SKM-1 treated with dmso at 0.1 percent for 144 hours (cell line): ENCODE results near the gene TRIM38.
"Not testable (repeated sequence)": the region's sequence is repeated elsewhere in the genome, so short reads cannot be mapped to it uniquely, and the experiment has no call there.

Experiments
- DNase-seq: peaks from one replicate; lab custom pipeline; 2025; ENCODE audit not compliant: unreplicated experiment; lab: John Stamatoyannopoulos, UW

Gene TRIM38

DNA sequence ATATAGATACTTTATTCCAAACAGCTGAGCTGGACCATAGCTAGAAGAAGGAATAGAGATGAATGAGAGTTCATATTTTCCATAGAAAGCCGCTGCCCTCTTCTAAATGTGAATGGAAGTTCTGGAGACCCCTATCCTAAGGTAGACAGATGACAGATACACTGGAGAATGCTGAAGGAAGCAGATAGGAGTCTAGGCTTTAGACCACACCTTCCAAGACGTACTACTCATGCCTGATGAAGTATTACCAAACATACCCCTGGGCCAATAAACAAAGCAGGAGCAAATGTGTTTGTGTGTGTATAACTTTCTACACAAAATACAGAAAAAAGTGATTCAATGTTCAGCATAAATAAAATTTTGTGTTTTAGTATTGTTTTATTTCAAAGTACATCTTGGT is 23.0 kb upstream of the TRIM38 start:
- no peak for DNase-seq

DNA sequence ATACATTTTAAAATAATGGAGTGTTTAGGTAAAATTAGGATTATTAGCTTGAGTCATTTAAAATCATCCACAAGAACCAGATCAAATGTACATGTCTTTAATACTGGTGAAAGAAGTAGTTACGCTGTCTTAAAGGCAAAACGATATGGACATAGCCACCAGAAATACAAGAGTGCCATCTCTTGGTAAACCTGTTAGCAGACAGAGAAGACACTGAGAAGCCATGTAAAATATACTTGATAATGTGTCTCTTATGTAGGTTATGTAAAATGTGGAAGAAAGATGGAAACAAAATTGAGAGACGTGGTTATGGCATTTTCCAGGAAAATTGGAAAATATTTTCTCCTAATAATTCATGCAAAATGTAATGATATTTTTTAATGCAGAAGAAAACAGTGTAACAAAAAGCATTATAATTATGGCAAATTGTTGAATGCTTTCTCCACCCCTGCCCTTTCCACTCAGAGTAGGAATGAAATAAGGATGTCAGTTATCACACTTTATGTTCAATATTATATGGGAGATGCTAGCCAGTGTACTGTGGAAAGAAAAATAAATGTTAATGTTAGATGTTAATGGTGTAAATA is 19.9 kb upstream of the TRIM38 start:
- no peak for DNase-seq

DNA sequence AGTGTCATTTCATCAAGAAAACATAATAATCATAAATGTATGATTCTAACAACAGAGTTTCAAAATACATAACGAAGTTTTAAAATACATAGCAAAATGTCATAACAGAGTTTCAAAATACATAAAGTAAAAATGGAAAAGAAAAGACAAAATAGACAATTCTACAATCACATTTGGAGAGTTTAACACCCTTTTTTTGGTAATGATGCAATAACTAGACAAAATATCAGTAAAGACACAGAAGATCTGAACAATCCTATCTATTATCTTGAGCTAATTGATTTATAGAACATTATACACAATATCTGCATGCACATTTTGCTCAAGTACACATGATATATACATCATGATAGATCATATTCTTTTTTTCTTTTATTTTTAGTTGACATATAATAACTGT is 18.7 kb upstream of the TRIM38 start:
- DNase-seq = no peak

DNA sequence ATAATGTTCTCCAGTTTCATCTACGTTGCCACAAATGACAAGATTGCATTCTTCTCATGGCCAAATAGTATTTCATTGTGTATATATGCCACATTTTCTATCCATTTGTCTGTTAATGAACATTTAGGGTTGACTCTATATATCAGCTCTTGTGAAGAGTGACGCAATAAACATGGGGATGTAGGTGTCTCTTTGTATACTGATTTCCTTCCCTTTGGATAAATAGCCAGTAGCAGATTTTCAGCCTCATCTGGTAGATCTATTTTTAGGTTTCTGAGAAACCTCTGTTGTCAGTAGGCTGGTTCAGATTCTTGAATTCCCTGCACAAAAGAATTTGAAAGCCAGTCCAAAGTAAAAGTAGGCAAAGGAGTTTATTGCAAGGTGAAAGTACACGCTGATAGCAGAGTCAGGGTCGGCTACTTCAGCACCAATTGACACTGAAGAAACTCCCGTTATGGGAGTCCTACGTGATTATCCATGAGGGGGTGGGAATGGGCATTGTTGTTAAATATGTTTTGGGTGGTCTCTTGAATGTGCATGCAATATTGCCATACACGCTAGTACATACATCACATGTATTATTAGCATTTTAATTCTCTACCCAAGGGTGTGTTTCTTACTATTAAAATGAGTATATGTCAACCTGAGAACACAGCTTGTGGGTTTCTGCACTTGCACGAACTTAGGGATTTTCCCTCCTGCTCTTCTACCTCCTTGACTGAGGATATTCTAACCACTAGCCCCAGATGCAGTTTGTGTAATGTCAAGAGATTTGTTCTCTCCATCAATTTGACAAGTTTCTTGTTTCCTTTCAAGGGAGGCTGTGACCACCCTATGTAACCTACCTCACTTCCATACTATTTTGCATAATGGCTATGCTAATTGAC is 17.7 kb upstream of the TRIM38 start:
- DNase-seq = no peak

DNA sequence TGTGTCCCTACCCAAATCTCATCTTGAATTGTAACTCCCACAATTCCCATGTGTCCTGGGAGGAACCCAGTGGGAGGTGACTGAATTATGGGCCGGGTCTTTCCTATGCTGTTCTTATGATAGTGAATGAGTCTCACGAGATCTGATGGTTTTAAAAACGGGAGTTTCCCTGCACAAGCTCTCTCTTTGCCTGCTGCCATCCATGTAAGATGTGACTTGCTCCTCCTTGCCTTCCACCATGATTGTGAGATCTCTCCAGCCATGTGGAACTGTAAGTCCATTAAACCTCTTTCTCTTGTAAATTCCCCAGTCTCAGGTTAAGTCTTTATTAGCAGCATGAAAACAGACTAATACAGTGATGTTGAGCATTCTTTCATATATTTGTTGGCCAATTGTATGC is 16.9 kb upstream of the TRIM38 start:
- not testable (repeated sequence) for DNase-seq

DNA sequence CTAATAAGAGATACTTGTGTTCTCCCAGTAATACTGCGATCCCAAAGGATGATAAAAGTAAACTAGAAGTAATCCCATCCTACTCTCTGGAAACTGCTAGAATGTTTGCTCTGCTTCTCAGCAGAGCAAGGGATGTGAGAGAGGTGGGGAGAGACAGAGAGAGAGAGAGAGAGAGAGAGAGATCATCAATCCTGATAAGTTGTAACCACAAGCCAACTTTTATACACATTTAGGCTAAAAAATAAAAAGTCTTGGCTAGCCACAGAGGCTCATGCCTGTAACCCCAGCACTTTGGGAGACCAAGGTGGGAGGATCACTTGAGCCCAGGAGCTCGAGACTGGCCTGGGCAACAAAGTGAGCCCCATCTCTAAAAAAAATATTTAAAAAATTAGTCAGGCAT is 16.0 kb upstream of the TRIM38 start:
- DNase-seq = no peak

DNA sequence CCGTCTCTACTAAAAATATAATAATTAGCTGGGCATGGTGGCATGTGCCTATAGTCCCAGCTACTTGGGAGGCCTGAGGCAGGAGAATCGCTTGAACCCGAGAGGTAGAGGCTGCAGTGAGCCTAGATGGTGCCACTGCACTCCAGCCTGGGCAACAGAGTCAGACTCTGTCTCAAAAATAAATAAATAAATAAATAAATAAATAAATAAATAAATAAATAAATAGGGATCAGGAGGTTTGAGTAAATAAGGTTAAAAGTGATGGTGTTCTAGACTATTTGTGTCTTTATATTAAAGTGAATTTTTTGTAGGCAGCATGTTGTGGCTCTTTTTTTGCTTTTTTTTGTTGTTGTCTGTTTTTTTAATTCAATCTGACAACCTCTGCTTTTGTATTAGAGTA is 15.1 kb upstream of the TRIM38 start:
- DNase-seq = not testable (repeated sequence)

DNA sequence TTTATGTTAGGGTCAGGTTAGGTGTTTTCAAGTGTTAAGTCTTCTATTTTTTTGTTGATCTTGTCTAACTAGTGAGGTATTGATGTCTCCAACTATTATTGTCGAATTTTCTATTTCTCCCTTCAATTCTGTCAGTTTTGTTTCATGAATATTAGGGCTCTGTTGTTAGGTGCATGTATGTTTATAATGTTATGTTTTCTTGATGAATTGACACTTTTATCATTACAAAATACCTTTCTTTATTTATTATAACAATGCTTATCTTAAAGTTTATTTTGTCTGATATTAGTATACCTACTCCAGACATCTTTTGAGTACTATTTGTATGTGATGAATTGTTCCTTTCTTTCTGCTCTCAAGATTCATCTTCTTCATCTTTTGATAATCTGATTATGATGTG is 12.9 kb upstream of the TRIM38 start:
- DNase-seq = no peak

DNA sequence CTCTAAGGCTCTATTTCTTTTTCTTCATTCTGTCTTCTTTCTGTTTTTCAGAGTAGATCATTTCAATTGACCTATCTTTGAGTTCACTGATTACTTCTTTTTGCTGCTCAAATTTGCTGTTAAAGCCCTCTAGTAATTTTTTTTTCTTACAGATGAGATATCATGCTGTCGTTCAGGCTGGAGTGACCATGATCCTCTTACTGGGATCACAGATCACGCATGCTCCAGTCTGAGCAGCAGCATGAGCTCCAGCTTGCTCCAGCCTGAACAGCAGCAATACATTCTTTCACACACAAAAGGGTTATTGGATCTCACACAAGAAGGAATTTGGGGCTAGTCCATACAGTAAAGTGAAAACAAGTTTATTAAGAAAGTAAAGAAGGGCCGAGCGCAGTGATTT is 12.3 kb upstream of the TRIM38 start:
- no peak for DNase-seq

DNA sequence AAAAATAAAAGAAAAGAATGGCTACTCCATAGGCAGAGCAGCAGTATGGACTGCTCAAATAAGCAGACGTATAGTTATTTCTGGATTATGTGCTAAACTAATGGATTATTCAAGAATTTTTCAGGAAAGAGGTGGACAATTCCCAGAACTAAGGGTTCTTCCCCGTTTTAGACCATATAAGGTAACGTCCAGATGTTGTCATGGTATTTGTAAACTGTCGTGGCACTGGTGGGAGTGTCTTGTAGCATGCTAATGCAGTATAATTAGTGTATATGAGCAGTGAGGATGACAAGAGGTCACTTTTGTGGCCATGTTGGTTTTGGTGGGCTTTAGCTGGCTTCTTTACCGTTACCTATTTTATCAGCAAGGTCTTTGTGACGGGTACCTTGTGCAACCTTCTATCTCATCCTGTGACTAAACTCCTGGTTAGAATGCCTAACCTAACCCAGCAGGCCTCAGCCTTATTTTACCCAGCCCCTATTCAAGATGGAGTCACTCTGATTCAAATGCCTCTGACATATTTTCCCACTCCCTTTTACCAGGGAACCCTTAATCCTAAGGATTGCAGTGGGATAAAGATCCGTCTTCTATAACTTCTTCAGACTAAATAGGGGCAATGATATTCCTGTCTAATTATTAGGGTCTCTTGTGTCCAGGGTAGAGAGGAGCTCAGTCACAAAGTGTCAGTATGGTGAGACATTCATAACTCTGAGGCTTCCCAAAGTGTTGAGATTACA is 11.1 kb upstream of the TRIM38 start:
- no peak for DNase-seq

DNA sequence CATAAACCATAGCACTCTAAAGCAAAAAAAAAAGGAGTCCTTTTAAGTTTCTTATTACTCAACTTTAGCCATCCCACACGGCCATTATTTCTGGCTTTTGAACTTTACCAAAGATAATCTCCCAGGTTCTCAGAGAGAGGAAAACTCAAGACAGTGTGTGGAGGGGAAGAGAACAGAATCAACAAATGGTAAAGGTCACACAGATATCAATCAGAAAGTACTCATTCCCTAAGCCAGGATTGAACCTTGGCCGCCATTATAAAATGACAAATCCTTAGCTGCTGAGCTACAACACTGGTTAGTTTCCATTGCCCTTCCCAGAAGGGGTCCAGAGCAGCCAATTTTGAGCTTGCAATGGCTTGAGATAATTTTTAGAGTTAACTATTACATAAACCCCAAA is 10.1 kb upstream of the TRIM38 start:
- DNase-seq = no peak

DNA sequence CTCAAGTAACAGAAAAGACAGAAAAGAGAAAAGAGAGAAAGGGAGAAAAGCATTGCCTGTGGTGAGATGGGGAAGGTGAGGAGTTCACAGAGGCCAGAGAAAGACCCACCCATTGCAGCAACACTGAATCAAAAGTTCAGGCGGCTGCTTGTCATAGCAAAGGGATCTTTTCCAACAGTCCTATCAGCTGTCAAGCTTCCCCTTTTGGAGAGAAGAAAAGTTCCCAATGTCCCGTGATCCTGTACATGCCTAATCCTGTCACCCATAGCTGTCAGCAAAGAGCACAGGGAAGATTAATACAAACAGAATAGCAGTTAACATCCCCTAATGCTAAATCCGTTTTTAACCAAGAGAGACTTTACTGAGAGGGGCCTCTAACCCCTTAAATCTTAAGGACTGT is 8.9 kb upstream of the TRIM38 start:
- DNase-seq = no peak

DNA sequence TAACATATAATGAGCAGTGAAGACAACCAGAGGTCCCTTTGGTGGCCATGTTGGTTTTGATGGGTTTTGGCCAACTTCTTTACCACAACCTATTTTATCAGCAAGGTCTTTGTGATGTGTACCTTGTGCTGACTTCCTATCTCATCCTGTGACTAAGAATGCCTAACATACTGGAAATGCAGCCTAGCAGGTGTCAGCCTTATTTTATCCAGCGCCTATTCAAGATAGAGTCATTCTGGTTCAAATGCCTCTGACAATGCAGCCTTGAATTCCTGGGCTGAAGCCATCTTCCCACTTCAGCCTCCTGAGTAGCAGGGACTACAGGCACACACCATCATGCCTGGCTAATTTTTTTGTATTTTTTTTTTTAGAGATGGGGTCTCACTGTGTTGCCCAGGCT is 7.8 kb upstream of the TRIM38 start:
- no peak for DNase-seq

DNA sequence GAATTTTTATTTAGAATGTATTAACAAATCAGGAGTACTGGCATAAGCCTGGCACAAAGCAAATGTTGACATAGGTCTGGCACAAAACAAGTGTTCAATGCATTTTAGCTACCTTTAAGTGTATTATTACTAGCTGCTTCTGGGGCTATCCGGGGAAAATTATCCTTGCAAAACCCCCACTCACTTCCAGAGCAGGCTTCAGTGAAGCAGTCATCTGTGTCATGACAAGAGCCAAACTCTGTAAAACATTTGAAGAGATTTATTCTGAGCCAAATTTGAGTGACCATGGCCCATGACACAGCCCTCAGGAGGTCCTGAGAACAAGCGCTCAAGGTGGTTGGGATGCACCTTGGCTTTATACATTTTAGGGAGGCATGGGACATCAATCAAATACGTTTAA is 6.4 kb upstream of the TRIM38 start:
- DNase-seq = no peak

DNA sequence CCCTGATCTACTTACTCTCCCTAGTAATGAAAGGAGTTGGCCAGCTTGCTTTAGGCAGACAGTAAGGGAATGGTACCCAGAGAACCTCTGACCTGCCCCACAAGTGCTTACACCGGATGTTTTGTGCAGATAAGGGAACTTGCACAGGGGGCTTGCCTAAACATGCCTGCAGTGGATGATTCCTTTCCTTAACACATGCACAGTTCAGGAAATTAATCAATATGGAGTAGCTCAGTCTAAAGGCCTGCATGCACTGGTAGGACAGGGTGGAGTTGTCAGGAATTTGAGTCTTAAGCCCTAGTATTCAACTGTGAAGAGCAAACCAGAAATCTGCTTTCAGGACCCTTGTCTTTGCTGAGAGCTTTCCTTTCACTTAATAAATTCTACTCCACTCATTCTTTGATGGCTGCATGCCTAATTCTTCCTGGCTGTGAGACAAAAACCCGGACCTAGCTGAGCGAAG is 3.9 kb upstream of the TRIM38 start:
- DNase-seq = no peak

DNA sequence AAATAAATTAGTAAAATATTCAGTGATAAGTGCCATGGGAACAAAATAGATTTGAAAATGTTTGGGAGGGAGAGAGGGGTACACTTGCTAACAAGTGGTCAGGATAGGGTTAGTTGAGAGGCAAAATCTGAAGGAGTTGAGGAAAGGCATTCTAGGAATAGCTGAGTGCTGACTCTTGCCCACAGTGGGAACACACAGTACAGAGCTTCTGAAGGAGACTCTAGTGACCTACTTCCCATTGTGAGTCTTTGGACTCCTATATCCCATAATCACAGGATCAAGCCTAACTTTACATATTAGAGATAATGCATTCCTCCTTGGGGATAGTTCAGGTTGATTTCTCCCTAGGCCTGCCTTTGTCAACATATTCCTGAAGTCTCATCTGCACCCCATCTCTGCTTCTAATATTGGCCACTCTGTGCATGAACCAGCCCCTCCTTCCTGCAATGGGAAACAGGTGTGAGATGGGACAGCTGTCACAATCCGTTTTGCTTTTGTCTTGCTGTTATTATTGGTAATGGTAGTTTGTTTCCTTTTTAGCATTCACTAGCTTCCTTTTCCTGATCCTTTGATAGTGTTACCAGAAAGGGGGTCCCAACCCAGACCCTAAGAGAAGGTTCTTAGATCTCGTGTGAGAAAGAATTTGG is 2.6 kb upstream of the TRIM38 start:
- DNase-seq = no peak

DNA sequence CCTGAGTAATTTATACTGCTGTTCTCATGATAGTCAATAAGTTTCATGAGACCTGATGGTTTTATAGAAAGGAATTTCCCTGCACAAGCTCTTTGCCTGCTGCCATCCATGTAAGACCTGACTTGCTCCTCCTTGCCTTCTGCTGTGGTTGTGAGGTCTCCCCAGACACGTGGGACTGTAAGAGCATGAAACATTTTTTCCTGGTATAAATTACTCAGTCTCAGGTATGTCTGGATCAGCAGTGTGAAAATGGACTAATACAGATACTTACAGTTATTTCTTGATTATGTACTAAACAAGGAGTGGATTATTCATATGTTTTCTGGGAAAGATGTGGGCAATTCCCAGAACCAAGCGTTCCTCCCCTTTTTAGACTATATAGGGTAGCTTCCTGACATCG is 1.9 kb upstream of the TRIM38 start:
- no peak for DNase-seq

DNA sequence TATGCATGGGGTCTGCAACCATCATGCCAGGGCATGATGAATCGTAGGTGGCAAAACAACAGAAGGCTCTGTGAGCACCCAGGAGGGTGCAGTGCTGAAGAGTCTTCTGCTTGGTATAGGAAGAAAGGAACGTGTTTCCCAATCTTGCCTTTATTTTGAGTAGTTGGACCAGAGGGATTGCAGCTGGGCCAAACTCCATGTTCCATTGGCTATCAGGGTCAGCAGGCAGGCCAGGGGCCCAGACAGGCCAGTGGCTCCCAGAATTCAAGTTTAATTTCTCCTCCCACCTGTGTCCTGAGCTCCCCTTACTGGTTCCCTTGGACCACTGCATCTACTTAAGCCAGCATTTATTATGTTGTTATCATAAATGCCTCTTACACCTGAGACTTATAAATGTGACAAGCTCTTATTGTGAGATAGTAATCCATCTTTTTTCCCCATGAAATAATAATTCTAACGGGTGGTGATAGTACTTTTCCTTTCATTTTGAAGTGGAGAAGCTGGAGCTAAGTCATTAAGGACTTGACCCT is 918 bp upstream of the TRIM38 start:
- DNase-seq = no peak

DNA sequence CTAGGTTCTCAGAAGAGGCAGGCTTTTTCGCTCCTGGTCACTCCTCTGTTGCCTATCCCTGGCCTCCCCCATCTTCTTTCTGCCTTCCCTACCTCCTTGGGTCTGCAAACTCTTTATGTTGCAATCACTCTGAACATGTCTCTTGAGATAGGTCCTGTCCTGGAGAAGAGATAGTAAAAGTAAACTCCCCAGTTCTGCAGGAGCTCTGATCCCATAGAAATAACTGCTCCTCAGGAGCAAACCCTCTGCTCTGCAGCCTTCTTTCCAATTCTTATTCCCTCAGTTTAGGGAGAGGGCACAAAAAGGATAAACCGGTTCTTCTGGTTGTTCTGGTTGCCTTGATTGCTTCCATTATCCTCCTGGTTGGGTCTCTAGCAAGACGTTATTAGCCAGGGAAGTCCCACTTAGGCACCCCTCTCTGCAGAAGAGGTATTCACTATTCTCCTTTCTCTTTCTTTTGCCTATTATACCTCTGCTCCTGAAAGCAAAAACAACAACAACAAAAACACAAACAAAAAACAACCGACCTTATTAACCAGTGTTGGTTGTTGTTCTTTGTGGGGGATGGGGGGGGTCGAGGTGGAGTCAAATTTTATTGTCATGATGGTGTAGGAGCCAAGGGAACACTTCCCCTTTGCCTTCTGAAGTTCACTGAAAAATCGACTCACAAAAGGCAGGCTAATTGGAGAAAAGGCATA is 973 bp downstream of the TRIM38 start:
- peak; percentile 13 for DNase-seq

DNA sequence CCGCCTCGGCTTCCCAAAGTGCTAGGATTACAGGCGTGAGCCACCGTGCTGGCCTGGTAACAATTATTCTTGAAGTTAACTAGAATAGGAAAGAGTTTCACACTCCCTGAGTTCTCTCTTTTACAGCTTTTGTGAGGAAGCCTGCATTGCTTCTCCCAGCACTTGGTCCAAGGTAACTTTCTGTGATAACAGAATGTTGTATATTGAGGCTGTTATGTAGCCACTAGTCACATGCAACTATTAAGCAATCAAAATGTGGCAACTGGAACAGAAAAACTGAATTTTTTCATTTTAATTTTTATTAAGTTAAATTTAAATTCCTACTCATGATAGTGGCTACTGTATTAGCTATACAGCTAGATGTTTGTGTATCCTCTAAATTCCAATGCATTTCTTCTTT is 2.5 kb downstream of the TRIM38 start:
- no peak for DNase-seq

DNA sequence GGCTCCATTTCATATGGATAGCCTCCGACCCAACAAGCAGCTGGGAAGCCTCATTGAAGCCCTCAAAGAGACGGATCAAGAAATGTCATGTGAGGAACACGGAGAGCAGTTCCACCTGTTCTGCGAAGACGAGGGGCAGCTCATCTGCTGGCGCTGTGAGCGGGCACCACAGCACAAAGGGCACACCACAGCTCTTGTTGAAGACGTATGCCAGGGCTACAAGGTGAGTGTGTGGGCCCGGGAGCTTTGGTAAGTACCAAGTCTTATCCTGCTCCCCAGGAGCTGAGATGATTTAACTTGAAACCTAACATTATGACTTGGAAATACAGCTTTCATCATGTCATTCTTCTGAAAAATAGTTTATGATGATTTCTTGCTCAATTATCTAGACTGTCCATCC is 4.1 kb downstream of the TRIM38 start:
- DNase-seq = no peak
